ENCODE data around the gene SOX15.
"Not testable (repeated sequence)": the region's sequence is repeated elsewhere in the genome, so short reads cannot be mapped to it uniquely, and the experiment has no call there.

The SOX15 gene

GRCh38 chr17:7626956-7627249, 37.0 kb upstream of the SOX15 start:
- TF ChIP-seq TAF1 (IDR thresholded peaks at IDR 0.05; ENCODE audit: low read depth, low read length) (no peak), SPI1 (IDR thresholded peaks at IDR 0.05; ENCODE audit: low read depth, low read length) (no peak), POLR2AphosphoS5 (IDR thresholded peaks at IDR 0.05; ENCODE audit: low read depth, low read length) (no peak), POLR2A (IDR thresholded peaks at IDR 0.05; ENCODE audit: low read depth, low read length) (no peak), POU2F2 (IDR thresholded peaks at IDR 0.05; ENCODE audit: low read depth, low read length) (no peak), PAX5 (IDR thresholded peaks at IDR 0.05; ENCODE audit: insufficient read depth, low read length, severe bottlenecking) (no peak)
- DNase-seq (ENCODE audit: insufficient read length, low spot score) (no peak), FAIRE-seq (no peak)

- TF ChIP-seq POLR2A (IDR thresholded peaks at IDR 0.05; ENCODE audit: low read depth, low read length): no peak
- no peak for TF ChIP-seq TAF1 (IDR thresholded peaks at IDR 0.05; ENCODE audit: low read depth, low read length)
- TF ChIP-seq POLR2AphosphoS5 (IDR thresholded peaks at IDR 0.05; ENCODE audit: low read depth, low read length): no peak
- TF ChIP-seq POU2F2 (IDR thresholded peaks at IDR 0.05; ENCODE audit: low read depth, low read length): no peak
- no peak for TF ChIP-seq PAX5 (IDR thresholded peaks at IDR 0.05; ENCODE audit: insufficient read depth, low read length, severe bottlenecking)
- no peak for TF ChIP-seq SPI1 (IDR thresholded peaks at IDR 0.05; ENCODE audit: low read depth, low read length)
- DNase-seq (ENCODE audit: insufficient read length, low spot score) (no peak), FAIRE-seq (no peak)
Observed at GRCh38 chr17:7626307-7626706, 36.4 kb upstream of the SOX15 start.

- DNase-seq (ENCODE audit: insufficient read length, low spot score); FAIRE-seq: not testable (repeated sequence)
Observed at GRCh38 chr17:7625749-7626148, 35.9 kb upstream of the SOX15 start.

DNA sequence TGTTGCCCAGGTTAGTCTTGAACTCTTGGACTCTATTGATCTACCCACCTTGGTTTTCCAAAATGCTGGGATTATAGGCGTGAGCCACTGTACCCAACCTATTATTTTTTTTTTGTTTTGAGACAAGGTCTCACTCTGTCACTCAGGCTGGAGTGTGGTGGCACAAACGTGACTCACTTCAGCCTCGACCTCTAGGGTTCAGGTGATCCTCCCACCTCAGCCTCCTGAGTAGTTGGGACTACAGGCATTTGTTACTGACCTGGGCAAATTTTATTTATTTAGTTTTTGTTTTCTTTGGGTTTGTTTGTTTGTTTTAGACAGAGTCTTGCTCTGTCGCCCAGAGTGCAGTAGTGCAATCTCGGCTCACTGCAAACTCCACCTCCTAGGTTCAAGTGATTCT, 33.8 kb upstream of the SOX15 start:
- DNase-seq (ENCODE audit: insufficient read length, low spot score) (no peak), FAIRE-seq (no peak)
- TF ChIP-seq POLR2A (IDR thresholded peaks at IDR 0.05; ENCODE audit: low read depth, low read length) (no peak), SPI1 (IDR thresholded peaks at IDR 0.05; ENCODE audit: low read depth, low read length) (no peak), TAF1 (IDR thresholded peaks at IDR 0.05; ENCODE audit: low read depth, low read length) (no peak), POU2F2 (IDR thresholded peaks at IDR 0.05; ENCODE audit: low read depth, low read length) (no peak), POLR2AphosphoS5 (IDR thresholded peaks at IDR 0.05; ENCODE audit: low read depth, low read length) (no peak), PAX5 (IDR thresholded peaks at IDR 0.05; ENCODE audit: insufficient read depth, low read length, severe bottlenecking) (no peak)

GRCh38 chr17:7620835-7621234, 30.9 kb upstream of the SOX15 start:
- TF ChIP-seq POLR2AphosphoS5 (IDR thresholded peaks at IDR 0.05; ENCODE audit: low read depth, low read length): no peak
- TF ChIP-seq TAF1 (IDR thresholded peaks at IDR 0.05; ENCODE audit: low read depth, low read length): no peak
- DNase-seq (ENCODE audit: insufficient read length, low spot score) (no peak), FAIRE-seq (no peak)

DNA sequence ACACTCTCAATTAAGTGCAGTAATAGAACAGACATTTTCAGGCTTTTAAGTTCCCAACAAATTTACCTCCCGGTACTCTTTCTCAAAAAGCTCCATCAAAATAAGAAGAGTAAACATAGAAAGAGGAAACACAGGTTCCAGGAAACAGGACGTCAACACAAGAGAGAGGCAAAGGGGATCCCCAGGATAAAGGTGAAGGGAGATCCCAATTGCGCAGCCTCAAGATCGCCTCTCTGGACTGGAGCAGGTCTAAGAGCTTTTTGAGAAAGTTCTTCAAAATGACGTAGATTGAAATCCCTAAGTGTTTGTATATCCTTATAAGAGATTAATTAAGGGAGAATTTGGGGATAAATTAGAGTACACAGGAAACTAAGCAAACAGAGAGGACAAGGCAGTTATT, 28.7 kb upstream of the SOX15 start:
- DNase-seq (ENCODE audit: insufficient read length, low spot score): no peak
- TF ChIP-seq POU2F2 (IDR thresholded peaks at IDR 0.05; ENCODE audit: low read depth, low read length) (no peak), PAX5 (IDR thresholded peaks at IDR 0.05; ENCODE audit: insufficient read depth, low read length, severe bottlenecking) (no peak), POLR2A (IDR thresholded peaks at IDR 0.05; ENCODE audit: low read depth, low read length) (no peak), POLR2AphosphoS5 (IDR thresholded peaks at IDR 0.05; ENCODE audit: low read depth, low read length) (no peak), SPI1 (IDR thresholded peaks at IDR 0.05; ENCODE audit: low read depth, low read length) (no peak), TAF1 (IDR thresholded peaks at IDR 0.05; ENCODE audit: low read depth, low read length) (no peak)
- no peak for FAIRE-seq

DNA sequence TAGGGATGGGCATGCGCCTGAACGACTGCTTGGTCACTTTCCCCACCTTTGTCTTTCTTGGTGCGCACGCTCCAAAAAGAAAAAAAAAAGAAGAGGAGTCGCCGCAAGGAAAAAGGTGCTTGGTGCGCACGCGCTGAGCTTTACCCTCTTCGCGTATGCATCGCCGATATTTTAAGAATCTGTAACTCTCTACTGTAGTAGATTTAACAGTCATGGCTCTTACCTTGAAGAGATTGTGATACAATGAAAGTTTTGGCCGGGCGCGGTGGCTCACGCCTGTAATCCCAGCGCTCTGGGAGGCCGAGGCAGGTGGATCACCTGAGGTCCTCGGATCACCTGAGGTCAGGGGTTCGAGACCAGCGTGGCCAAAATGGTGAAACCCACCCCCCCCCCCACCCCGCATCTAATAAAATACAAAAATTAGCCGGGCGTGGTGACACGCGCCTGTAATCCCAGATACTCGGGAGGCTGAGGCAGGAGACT, 25.4 kb upstream of the SOX15 start:
- no peak for TF ChIP-seq POLR2A (IDR thresholded peaks at IDR 0.05; ENCODE audit: low read depth, low read length)
- FAIRE-seq: no peak
- no peak for DNase-seq (ENCODE audit: insufficient read length, low spot score)

- TF ChIP-seq POLR2A (IDR thresholded peaks at IDR 0.05; ENCODE audit: low read depth, low read length) (no peak), PAX5 (IDR thresholded peaks at IDR 0.05; ENCODE audit: insufficient read depth, low read length, severe bottlenecking) (no peak), POU2F2 (IDR thresholded peaks at IDR 0.05; ENCODE audit: low read depth, low read length) (no peak), SPI1 (IDR thresholded peaks at IDR 0.05; ENCODE audit: low read depth, low read length) (0 out of 2 replicates have a peak, but pooled peaks have one; percentile 22), POLR2AphosphoS5 (IDR thresholded peaks at IDR 0.05; ENCODE audit: low read depth, low read length) (no peak), TAF1 (IDR thresholded peaks at IDR 0.05; ENCODE audit: low read depth, low read length) (peak; percentile 47; the same call in 1 of the 2 replicates)
- FAIRE-seq (peak; percentile 99), DNase-seq (ENCODE audit: insufficient read length, low spot score) (peak; percentile 98)
Observed at GRCh38 chr17:7614425-7615264, 24.8 kb upstream of the SOX15 start, which contains the start of gene FXR2. Gene FXR2 (minus strand): TSS chr17:7614897. CDS start chr17:7614532, 365 bp downstream.

DNA sequence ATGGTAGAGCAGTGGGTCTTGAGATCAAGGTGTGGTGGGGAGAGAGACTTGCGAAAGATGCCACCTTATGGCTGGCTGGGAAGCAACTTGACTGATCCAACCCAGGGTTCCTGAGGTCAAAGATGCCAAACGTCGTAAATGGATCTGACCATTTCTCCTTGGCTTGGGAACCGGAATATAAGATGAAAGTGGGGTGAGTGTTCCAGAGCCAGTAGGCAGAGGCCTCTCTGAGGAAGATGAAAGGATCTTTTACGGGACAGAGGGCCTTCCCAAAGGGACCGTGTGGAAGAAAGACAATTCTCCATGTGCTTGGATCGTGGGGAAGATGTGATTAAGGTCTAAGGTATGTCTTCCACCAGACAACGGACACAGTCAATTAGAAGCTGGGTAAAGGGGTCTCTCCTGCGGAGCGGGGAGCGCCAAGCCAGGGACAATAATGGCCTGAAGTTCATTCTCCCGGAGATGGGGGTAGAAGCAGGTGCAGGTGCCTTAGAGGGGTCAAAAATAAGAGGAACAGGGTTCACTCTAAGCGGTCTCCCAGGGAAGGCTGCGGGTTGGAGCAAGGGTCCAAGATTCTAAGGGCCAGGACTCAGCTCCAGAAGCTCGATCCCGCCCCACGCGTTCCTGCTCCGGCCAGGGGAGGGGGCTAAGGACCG, 24.0 kb upstream of the SOX15 start:
- TF ChIP-seq SPI1 (IDR thresholded peaks at IDR 0.05; ENCODE audit: low read depth, low read length) (no peak), POU2F2 (IDR thresholded peaks at IDR 0.05; ENCODE audit: low read depth, low read length) (no peak), TAF1 (IDR thresholded peaks at IDR 0.05; ENCODE audit: low read depth, low read length) (no peak), PAX5 (IDR thresholded peaks at IDR 0.05; ENCODE audit: insufficient read depth, low read length, severe bottlenecking) (no peak), POLR2A (IDR thresholded peaks at IDR 0.05; ENCODE audit: low read depth, low read length) (no peak), POLR2AphosphoS5 (IDR thresholded peaks at IDR 0.05; ENCODE audit: low read depth, low read length) (no peak)
- DNase-seq (ENCODE audit: insufficient read length, low spot score) (no peak), FAIRE-seq (peak; percentile 65)

DNA sequence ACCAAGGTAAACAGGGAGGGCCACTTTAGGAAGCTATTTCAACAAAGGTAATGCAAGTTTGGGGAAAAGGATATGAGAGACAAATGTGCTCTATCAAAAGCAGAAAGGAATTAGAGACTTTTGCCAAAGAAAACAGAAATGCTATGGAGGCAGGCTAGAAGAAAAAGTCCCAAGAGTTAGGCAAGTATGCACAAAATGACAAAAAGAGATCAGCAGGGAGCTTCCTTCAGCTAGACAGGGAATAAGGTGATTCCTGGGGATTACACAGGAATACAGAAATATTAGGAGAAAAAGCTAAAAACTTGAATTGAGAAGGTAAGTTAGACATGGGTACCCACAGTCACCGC, 22.4 kb upstream of the SOX15 start:
- DNase-seq (ENCODE audit: insufficient read length, low spot score) (no peak), FAIRE-seq (no peak)
- TF ChIP-seq POLR2A (IDR thresholded peaks at IDR 0.05; ENCODE audit: low read depth, low read length) (no peak), PAX5 (IDR thresholded peaks at IDR 0.05; ENCODE audit: insufficient read depth, low read length, severe bottlenecking) (no peak), POU2F2 (IDR thresholded peaks at IDR 0.05; ENCODE audit: low read depth, low read length) (no peak), TAF1 (IDR thresholded peaks at IDR 0.05; ENCODE audit: low read depth, low read length) (no peak), POLR2AphosphoS5 (IDR thresholded peaks at IDR 0.05; ENCODE audit: low read depth, low read length) (no peak), SPI1 (IDR thresholded peaks at IDR 0.05; ENCODE audit: low read depth, low read length) (no peak)
